VCaP (cell line): Measurements from ENCODE around the gene OGFOD3.
"Not testable (repeated sequence)": the region's sequence is repeated elsewhere in the genome, so short reads cannot be mapped to it uniquely, and the experiment has no call there.

Experiments
- H3K27ac ChIP-seq: fragments of 450-650 bp; 2 replicates; pipeline ENCODE4 v1.5.1; 2017
- CTCF ChIP-seq: fragments of 450-650 bp; conservative IDR thresholded peaks from 2 replicates; pipeline ENCODE4 v1.5.1; 2017; ENCODE audit warnings: mild to moderate bottlenecking, moderate library complexity

OGFOD3 gene

GRCh38 chr17:82370471-82371332, 47.7 kb downstream of the OGFOD3 start:
- H3K27ac ChIP-seq: no peak overlapping the region
- no peak for TF ChIP-seq CTCF

- H3K27ac ChIP-seq: no peak overlapping the region
Observed at GRCh38 chr17:82369211-82369610, 49.2 kb downstream of the OGFOD3 start.

GRCh38 chr17:82367724-82368524, 50.5 kb downstream of the OGFOD3 start:
- no peak for TF ChIP-seq CTCF
- H3K27ac ChIP-seq: no peak overlapping the region

More at GRCh38 chr17:82369211-82369610, 49.2 kb downstream of the OGFOD3 start:
- no peak for TF ChIP-seq CTCF

- no peak overlapping the region for H3K27ac ChIP-seq
- TF ChIP-seq CTCF: no peak
Observed at GRCh38 chr17:82366749-82367148, 51.6 kb downstream of the OGFOD3 start.

- no peak for TF ChIP-seq CTCF
- no peak overlapping the region for H3K27ac ChIP-seq
Observed at GRCh38 chr17:82365606-82366295, 52.6 kb downstream of the OGFOD3 start.

- no peak overlapping the region for H3K27ac ChIP-seq
- no peak for TF ChIP-seq CTCF
Observed at GRCh38 chr17:82361885-82362633, 56.3 kb downstream of the OGFOD3 start.

GRCh38 chr17:82359451-82360074, 58.8 kb downstream of the OGFOD3 start:
- not testable (repeated sequence) for H3K27ac ChIP-seq
